GM21737 (cell line): Measurements from ENCODE around the gene CDHR3.

Experiments used
- ATAC-seq: cut with Tn5 transposase; IDR thresholded peaks from one replicate; pipeline ENCODE4 v1.9.1; 2021; ENCODE audit warnings: mild to moderate bottlenecking, moderate library complexity; ENCODE audit not compliant: unreplicated experiment

Gene CDHR3

GRCh38 chr7:106022193-106022821, 59.2 kb downstream of the CDHR3 start:
- ATAC-seq, result peak; percentile 64

GRCh38 chr7:106023369-106024322, 60.6 kb downstream of the CDHR3 start:
- no peak for ATAC-seq

GRCh38 chr7:106026101-106026500, 63.0 kb downstream of the CDHR3 start:
- ATAC-seq, result no peak

GRCh38 chr7:106029451-106029850, 66.4 kb downstream of the CDHR3 start:
- ATAC-seq, result no peak

- ATAC-seq, result no peak
These were observed 66.9 kb downstream of the CDHR3 start for GRCh38 chr7:106029941-106030340.

- no peak for ATAC-seq
These were observed 68.4 kb downstream of the CDHR3 start for GRCh38 chr7:106031300-106032035.

- ATAC-seq, result no peak
These were observed 69.2 kb downstream of the CDHR3 start for GRCh38 chr7:106032295-106032694.

GRCh38 chr7:106033735-106034134, 70.7 kb downstream of the CDHR3 start:
- no peak for ATAC-seq

GRCh38 chr7:106034383-106034782, 71.3 kb downstream of the CDHR3 start:
- ATAC-seq, result no peak

- ATAC-seq, result no peak
These were observed 72.5 kb downstream of the CDHR3 start for GRCh38 chr7:106035568-106035967.

GRCh38 chr7:106036004-106036403, 72.9 kb downstream of the CDHR3 start:
- ATAC-seq, result no peak

GRCh38 chr7:106037489-106038176, 74.6 kb downstream of the CDHR3 start:
- ATAC-seq, result no peak

GRCh38 chr7:106038289-106038688, 75.2 kb downstream of the CDHR3 start:
- ATAC-seq, result no peak

- ATAC-seq, result no peak
These were observed 75.9 kb downstream of the CDHR3 start for GRCh38 chr7:106038916-106039315.

GRCh38 chr7:106039486-106040060, 76.5 kb downstream of the CDHR3 start:
- ATAC-seq, result no peak

- ATAC-seq, result no peak
These were observed 78.2 kb downstream of the CDHR3 start for GRCh38 chr7:106041140-106041717.

- no peak for ATAC-seq
These were observed 79.1 kb downstream of the CDHR3 start for GRCh38 chr7:106042196-106042611.

- ATAC-seq, result no peak
These were observed 82.1 kb downstream of the CDHR3 start for GRCh38 chr7:106045139-106045538.

GRCh38 chr7:106045586-106045985, 82.5 kb downstream of the CDHR3 start:
- ATAC-seq, result no peak

GRCh38 chr7:106047184-106047583, 84.1 kb downstream of the CDHR3 start:
- ATAC-seq, result no peak
